ENCODE measurements around the gene MT1E.

The MT1E gene

GRCh38 chr16:56606476-56607108 lies 19.0 kb upstream of the MT1E start:
- no peak for TF ChIP-seq CTCF (IDR thresholded peaks at IDR 0.05; ENCODE audit: poor library complexity, severe bottlenecking)
- DNase-seq (ENCODE audit: low spot score) (no peak), ATAC-seq (ENCODE audit: low read depth) (peak; percentile 5)
- peaks cover 41% of the 10 kb centered on the region for H3K4me1 ChIP-seq (ENCODE audit: insufficient read depth, poor library complexity, severe bottlenecking)
- H3K4me3 ChIP-seq (ENCODE audit: severe bottlenecking), result peak overlapping the region; percentile 2
- H3K36me3 ChIP-seq (ENCODE audit: low read depth), result peaks cover 17% of the 10 kb centered on the region
- peak overlapping the region; percentile 100 for H3K27ac ChIP-seq (ENCODE audit: poor library complexity, severe bottlenecking)
- H3K9me3 ChIP-seq (ENCODE audit: severe bottlenecking), result no peaks in the 10 kb centered on the region
- no peaks in the 10 kb centered on the region for H3K27me3 ChIP-seq (ENCODE audit: insufficient read depth, poor library complexity, severe bottlenecking)

- peak overlapping the region; percentile 100 for H3K27ac ChIP-seq (ENCODE audit: poor library complexity, severe bottlenecking)
- DNase-seq (ENCODE audit: low spot score) (peak; percentile 99), ATAC-seq (ENCODE audit: low read depth) (peak; percentile 66)
- no peaks in the 10 kb centered on the region for H3K9me3 ChIP-seq (ENCODE audit: severe bottlenecking)
- no peak for TF ChIP-seq CTCF (IDR thresholded peaks at IDR 0.05; ENCODE audit: poor library complexity, severe bottlenecking)
- peaks cover 43% of the 10 kb centered on the region for H3K4me1 ChIP-seq (ENCODE audit: insufficient read depth, poor library complexity, severe bottlenecking)
- peaks cover 17% of the 10 kb centered on the region for H3K36me3 ChIP-seq (ENCODE audit: low read depth)
- H3K27me3 ChIP-seq (ENCODE audit: insufficient read depth, poor library complexity, severe bottlenecking), result no peaks in the 10 kb centered on the region
- peak overlapping the region; percentile 2 for H3K4me3 ChIP-seq (ENCODE audit: severe bottlenecking)
Measured at GRCh38 chr16:56607109-56607618, 18.4 kb upstream of the MT1E start.

DNA sequence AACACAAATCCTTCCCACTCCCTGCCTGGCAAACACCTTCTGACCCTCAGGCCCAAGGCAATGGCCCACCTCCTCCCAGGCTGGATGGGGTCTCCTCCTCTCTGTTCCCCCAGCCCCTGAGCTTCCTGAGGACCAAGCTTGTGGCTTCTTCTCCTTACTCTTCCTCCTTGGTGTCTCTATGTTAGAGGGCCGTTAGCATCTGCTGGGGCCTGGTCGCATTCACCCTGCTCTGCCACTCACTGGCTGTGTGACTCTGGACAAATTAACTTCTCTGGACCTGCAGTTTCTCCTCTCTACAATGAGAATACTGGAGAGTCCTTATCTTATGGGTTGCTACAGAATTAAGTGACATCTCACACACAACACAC lies 17.9 kb upstream of the MT1E start:
- Histone ChIP-seq H3K9me3 (ENCODE audit: severe bottlenecking) (no peaks in the 10 kb centered on the region), H3K36me3 (ENCODE audit: low read depth) (peaks cover 17% of the 10 kb centered on the region), H3K27me3 (ENCODE audit: insufficient read depth, poor library complexity, severe bottlenecking) (no peaks in the 10 kb centered on the region), H3K4me1 (ENCODE audit: insufficient read depth, poor library complexity, severe bottlenecking) (peaks cover 48% of the 10 kb centered on the region), H3K27ac (ENCODE audit: poor library complexity, severe bottlenecking) (peak overlapping the region; percentile 100), H3K4me3 (ENCODE audit: severe bottlenecking) (peak overlapping the region; percentile 54)
- DNase-seq (ENCODE audit: low spot score), result no peak
- no peak for TF ChIP-seq CTCF (IDR thresholded peaks at IDR 0.05; ENCODE audit: poor library complexity, severe bottlenecking)
- no peak for ATAC-seq (ENCODE audit: low read depth)

GRCh38 chr16:56608043-56608875 lies 17.3 kb upstream of the MT1E start, which contains the start of gene MT2A:
TSS of gene MT2A (plus strand) at chr16:56608584. CDS start at chr16:56608656, 72 bp downstream.
- Histone ChIP-seq H3K27ac (ENCODE audit: poor library complexity, severe bottlenecking) (peak within 1 kb of the TSS; percentile 100), H3K9me3 (ENCODE audit: severe bottlenecking) (no peaks in the 10 kb centered on the region), H3K36me3 (ENCODE audit: low read depth) (peaks cover 17% of the 10 kb centered on the region), H3K4me1 (ENCODE audit: insufficient read depth, poor library complexity, severe bottlenecking) (peaks cover 54% of the 10 kb centered on the region), H3K4me3 (ENCODE audit: severe bottlenecking) (peak within 1 kb of the TSS; percentile 54), H3K27me3 (ENCODE audit: insufficient read depth, poor library complexity, severe bottlenecking) (no peaks in the 10 kb centered on the region)
- no peak for TF ChIP-seq CTCF (IDR thresholded peaks at IDR 0.05; ENCODE audit: poor library complexity, severe bottlenecking)
- DNase-seq (ENCODE audit: low spot score), result peak; percentile 96
- ATAC-seq (ENCODE audit: low read depth), result peak; percentile 40

Measured in RWPE2 (cell line).